IPS-15b (cell line): ENCODE data around the gene ZNF70.

Experiments
- H3K27me3 ChIP-seq: one replicate; pipeline ENCODE4 v1.6.1; 2013; ENCODE audit warnings: low read length; ENCODE audit not compliant: control insufficient read depth, insufficient read depth
- H3K36me3 ChIP-seq: one replicate; pipeline ENCODE4 v1.6.1; 2013; ENCODE audit warnings: low read length; ENCODE audit not compliant: control insufficient read depth, insufficient read depth
- H3K4me1 ChIP-seq: one replicate; pipeline ENCODE4 v1.6.1; 2013; ENCODE audit warnings: mild to moderate bottlenecking, low read length; ENCODE audit not compliant: control insufficient read depth, insufficient read depth
- H3K4me3 ChIP-seq: one replicate; pipeline ENCODE4 v1.5.1; 2013; ENCODE audit warnings: low read depth, low read length
- H3K9ac ChIP-seq: one replicate; pipeline ENCODE4 v1.6.1; 2013; ENCODE audit warnings: low read depth, mild to moderate bottlenecking, low read length
- H3K9me3 ChIP-seq: one replicate; pipeline ENCODE4 v1.6.1; 2013; ENCODE audit warnings: mild to moderate bottlenecking, low read length; ENCODE audit not compliant: control insufficient read depth, insufficient read depth

The ZNF70 gene

DNA sequence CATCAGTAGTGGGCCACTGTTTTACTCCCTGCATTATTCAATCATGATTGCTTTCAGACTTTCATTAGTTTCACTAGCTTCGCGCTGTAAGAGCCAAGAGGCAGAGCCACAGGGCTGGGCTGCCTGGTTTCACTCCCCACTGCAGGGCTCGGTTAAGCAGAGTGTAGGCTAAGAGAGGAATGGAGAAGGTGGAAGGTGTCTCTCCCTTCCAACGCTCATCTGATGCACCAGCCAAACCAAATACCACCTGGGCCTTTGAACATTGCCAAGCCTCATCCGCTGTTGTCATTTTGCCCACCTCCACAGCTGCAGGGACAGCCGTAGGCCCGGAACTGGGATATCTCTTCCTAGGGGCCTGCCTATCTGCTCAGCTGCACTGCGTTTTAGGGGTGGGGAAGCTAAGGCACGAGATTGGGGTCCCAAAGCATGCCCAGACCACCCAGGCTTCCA lies 35.4 kb upstream of the ZNF70 start:
- Histone ChIP-seq H3K27me3 (no peaks in the 10 kb centered on the region), H3K36me3 (peaks cover 4% of the 10 kb centered on the region), H3K4me3 (peak overlapping the region; percentile 54), H3K9me3 (no peaks in the 10 kb centered on the region), H3K4me1 (peaks cover 7% of the 10 kb centered on the region), H3K9ac (peak overlapping the region; percentile 62)

DNA sequence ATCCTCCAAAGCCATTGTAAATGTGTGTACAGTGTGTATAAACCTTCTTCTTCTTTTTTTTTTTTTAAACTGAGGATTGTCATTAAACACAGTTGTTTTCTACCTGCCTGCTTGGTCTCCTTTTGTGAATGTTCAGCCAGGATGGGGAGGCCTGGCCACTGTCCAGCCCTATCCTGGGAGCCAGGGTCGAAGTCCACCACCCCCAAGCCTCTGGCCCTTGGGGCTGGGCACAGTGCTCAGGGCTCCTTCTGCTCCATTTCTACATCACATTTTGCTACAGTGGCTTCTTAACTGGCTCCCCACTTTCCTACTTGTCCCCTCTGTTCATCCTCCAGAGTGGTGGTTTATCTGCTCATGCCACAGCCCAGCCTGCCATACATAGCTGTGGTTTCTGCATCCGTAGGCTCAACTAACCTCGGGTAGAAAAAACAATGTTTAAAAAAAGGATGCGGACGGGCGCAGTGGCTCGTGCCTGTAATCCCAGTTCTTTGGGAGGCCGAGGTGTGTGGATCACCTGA lies 33.4 kb upstream of the ZNF70 start:
- H3K4me3 ChIP-seq, result no peak overlapping the region
- no peak overlapping the region for H3K9ac ChIP-seq
- peaks cover 2% of the 10 kb centered on the region for H3K4me1 ChIP-seq
- no peaks in the 10 kb centered on the region for H3K9me3 ChIP-seq
- H3K27me3 ChIP-seq, result no peaks in the 10 kb centered on the region
- H3K36me3 ChIP-seq, result peaks cover 3% of the 10 kb centered on the region

DNA sequence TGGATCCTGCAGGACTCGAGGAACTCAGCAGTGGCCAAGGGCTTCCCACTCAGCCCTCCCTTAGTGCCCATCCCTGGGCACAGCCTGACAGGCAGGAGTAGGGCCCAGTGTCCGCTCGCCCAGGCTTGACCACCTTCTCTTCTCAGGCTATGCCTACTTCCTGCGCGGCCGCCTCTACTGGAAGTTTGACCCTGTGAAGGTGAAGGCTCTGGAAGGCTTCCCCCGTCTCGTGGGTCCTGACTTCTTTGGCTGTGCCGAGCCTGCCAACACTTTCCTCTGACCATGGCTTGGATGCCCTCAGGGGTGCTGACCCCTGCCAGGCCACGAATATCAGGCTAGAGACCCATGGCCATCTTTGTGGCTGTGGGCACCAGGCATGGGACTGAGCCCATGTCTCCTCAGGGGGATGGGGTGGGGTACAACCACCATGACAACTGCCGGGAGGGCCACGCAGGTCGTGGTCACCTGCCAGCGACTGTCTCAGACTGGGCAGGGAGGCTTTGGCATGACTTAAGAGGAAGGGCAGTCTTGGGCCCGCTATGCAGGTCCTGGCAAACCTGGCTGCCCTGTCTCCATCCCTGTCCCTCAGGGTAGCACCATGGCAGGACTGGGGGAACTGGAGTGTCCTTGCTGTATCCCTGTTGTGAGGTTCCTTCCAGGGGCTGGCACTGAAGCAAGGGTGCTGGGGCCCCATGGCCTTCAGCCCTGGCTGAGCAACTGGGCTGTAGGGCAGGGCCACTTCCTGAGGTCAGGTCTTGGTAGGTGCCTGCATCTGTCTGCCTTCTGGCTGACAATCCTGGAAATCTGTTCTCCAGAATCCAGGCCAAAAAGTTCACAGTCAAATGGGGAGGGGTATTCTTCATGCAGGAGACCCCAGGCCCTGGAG lies 32.6 kb upstream of the ZNF70 start:
- Histone ChIP-seq H3K36me3 (peaks cover 3% of the 10 kb centered on the region), H3K4me3 (no peak overlapping the region), H3K27me3 (no peaks in the 10 kb centered on the region), H3K9ac (no peak overlapping the region), H3K9me3 (no peaks in the 10 kb centered on the region), H3K4me1 (no peaks in the 10 kb centered on the region)

DNA sequence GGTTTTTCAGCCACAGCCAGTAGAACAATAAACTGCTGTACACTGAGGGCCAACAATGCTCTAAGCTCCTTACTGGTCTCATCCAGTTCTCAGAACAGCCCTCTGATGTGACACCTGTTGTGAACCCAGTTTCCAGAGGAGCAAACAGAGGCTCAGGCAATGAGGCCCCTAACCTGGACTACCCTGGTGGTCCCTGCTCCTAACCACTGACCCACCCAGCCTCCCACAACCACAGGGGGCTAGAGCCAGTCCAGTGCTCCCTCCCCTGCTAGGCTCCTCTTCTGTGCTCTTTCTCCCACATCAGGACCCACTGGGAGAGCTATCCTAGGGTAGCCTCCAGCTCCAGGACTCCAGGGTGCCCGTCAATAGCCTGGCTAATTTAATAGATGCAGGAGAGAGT lies 31.8 kb upstream of the ZNF70 start:
- Histone ChIP-seq H3K4me3 (no peak overlapping the region), H3K36me3 (peaks cover 3% of the 10 kb centered on the region), H3K27me3 (no peaks in the 10 kb centered on the region), H3K4me1 (no peaks in the 10 kb centered on the region), H3K9me3 (no peaks in the 10 kb centered on the region), H3K9ac (no peak overlapping the region)

DNA sequence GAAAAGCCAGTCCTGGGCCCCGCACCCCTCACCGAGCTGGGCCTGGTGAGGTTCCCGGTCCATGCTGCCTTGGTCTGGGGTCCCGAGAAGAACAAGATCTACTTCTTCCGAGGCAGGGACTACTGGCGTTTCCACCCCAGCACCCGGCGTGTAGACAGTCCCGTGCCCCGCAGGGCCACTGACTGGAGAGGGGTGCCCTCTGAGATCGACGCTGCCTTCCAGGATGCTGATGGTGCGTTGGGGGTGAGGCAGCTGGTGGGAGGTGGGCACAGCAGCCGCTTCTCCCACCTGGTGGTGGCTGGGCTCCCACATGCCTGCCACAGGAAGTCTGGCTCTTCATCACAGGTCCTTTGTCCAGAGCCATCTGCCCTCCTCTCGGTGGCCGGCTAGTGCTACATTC lies 31.3 kb upstream of the ZNF70 start:
- Histone ChIP-seq H3K9me3 (no peaks in the 10 kb centered on the region), H3K36me3 (peaks cover 3% of the 10 kb centered on the region), H3K4me1 (no peaks in the 10 kb centered on the region), H3K9ac (no peak overlapping the region), H3K27me3 (no peaks in the 10 kb centered on the region), H3K4me3 (no peak overlapping the region)

DNA sequence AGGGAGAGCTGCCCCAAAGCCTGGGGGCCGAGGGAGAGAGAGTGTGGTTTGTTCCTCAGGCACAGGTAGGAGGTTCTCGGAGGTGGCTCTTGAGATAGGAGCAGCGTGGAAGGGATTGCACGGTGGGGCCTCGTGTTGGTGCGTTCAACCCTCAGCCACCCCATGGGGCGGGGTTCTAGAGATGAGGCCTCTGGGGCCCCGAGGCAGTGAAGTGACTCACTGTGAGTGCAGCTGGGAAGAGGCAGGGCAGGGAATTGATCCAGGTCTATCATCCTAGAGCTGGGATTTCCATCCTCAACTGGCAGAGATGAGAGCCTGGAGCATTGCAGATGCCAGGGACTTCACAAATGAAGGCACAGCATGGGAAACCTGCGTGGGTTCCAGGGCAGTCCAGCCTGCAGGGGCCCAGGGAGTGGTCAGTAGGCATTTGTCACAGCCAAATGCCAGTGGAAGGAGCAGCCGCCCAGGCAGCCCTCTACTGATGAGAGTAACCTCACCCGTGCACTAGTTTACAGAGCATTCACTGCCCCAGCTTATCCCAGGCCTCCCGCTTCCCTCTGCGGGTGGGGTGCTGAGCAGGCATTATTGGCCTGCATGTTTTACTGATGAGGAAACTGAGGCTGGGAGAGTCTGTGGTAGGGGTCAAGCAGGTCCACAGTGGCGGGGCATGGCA lies 30.7 kb upstream of the ZNF70 start:
- Histone ChIP-seq H3K36me3 (peaks cover 3% of the 10 kb centered on the region), H3K9me3 (no peaks in the 10 kb centered on the region), H3K27me3 (no peaks in the 10 kb centered on the region), H3K9ac (no peak overlapping the region), H3K4me3 (no peak overlapping the region), H3K4me1 (no peaks in the 10 kb centered on the region)

DNA sequence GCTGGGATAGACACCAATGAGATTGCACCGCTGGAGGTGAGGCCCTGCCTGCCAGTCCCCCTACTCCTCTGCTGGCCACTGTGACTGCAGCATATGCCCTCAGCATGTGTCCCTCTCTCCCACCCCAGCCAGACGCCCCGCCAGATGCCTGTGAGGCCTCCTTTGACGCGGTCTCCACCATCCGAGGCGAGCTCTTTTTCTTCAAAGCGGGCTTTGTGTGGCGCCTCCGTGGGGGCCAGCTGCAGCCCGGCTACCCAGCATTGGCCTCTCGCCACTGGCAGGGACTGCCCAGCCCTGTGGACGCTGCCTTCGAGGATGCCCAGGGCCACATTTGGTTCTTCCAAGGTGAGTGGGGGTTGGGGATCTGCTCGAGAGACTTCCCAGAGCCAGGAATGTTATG lies 30.2 kb upstream of the ZNF70 start:
- Histone ChIP-seq H3K27me3 (no peaks in the 10 kb centered on the region), H3K4me3 (no peak overlapping the region), H3K36me3 (peaks cover 3% of the 10 kb centered on the region), H3K9ac (no peak overlapping the region), H3K9me3 (no peaks in the 10 kb centered on the region), H3K4me1 (no peaks in the 10 kb centered on the region)

DNA sequence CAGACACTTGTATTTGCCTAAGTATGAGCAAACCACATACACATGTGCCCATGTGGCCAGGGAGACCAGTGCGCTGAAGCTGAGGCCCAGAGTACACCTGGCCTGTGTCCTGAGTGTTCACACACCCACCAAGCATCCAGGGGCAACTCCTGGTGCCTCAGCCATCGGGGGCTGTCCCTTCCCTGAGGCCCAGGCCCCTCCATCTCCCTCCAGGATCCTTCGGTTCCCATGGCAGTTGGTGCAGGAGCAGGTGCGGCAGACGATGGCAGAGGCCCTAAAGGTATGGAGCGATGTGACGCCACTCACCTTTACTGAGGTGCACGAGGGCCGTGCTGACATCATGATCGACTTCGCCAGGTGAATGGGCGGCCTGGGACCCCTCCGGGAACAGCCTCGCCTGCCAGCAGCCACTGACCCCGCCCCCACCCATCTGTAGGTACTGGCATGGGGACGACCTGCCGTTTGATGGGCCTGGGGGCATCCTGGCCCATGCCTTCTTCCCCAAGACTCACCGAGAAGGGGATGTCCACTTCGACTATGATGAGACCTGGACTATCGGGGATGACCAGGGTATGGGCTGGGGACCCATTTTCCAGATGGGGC lies 29.3 kb upstream of the ZNF70 start:
- Histone ChIP-seq H3K9ac (no peak overlapping the region), H3K9me3 (no peaks in the 10 kb centered on the region), H3K36me3 (peaks cover 3% of the 10 kb centered on the region), H3K27me3 (peaks cover 2% of the 10 kb centered on the region), H3K4me3 (no peak overlapping the region), H3K4me1 (no peaks in the 10 kb centered on the region)

DNA sequence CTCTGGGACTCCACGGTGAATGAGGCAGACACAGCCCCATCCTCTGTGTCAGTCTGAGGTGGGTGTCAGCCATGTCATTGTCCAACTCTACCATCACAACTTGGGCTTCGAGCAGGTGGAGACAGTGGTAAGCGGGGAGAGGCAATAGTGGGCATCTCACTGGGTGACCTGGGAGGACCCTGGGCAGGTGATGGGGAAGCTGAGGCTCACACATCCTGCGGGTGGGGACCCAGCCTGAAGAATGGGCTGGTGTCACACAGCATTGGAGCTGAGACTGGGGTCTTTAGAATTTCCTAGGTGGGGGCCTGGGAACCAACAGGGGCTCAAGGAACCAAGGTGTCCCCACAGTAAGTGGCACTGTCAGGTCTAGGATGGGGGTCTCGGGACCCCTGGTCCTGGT lies 28.8 kb upstream of the ZNF70 start:
- Histone ChIP-seq H3K9ac (no peak overlapping the region), H3K9me3 (no peaks in the 10 kb centered on the region), H3K27me3 (peaks cover 7% of the 10 kb centered on the region), H3K4me3 (no peak overlapping the region), H3K4me1 (no peaks in the 10 kb centered on the region), H3K36me3 (peaks cover 3% of the 10 kb centered on the region)

DNA sequence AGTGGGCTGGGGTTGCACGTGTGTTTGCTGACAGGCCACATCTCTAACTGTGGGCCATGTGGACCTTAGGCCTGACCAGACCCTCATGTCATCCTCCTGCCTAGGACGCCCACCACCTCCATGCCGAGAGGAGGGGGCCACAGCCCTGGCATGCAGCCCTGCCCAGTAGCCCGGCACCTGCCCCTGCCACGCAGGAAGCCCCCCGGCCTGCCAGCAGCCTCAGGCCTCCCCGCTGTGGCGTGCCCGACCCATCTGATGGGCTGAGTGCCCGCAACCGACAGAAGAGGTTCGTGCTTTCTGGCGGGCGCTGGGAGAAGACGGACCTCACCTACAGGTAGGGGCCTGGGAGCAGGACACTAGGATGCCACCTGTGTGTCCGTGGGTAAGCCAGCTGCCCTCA lies 28.2 kb upstream of the ZNF70 start:
- Histone ChIP-seq H3K27me3 (peaks cover 13% of the 10 kb centered on the region), H3K36me3 (peaks cover 3% of the 10 kb centered on the region), H3K4me1 (no peaks in the 10 kb centered on the region)

DNA sequence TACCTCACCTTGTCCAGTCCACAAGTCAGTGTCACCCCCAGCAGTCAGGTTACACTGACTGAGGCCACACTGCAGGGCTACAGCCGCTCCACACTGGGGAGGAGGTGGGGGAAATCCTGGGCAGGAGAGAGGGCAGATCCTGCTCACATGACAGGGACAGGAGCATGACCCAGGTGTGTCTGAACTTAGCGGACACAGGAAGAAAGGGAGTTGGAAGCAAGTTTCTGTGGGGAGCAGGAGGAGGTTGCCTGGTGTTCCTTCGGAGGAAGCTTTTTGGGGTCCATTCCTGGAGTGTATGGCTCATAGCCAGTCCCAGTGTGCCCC lies 27.6 kb upstream of the ZNF70 start:
- H3K27me3 ChIP-seq, result peaks cover 18% of the 10 kb centered on the region
- no peak overlapping the region for H3K4me3 ChIP-seq
- no peaks in the 10 kb centered on the region for H3K4me1 ChIP-seq
- H3K36me3 ChIP-seq, result peaks cover 3% of the 10 kb centered on the region
- no peaks in the 10 kb centered on the region for H3K9me3 ChIP-seq
- no peak overlapping the region for H3K9ac ChIP-seq

More for the DNA sequence above, 28.2 kb upstream of the ZNF70 start:
- H3K9me3 ChIP-seq, result no peaks in the 10 kb centered on the region
- no peak overlapping the region for H3K4me3 ChIP-seq
- H3K9ac ChIP-seq, result no peak overlapping the region
